ENCODE measurements around the gene ACBD4. TPM values are rescaled to one million over a fixed set of nuclear protein-coding genes. Genes with fewer than 3 reads are reported as not detected.

ACBD4 gene
- total and polyA plus RNA-seq, 2 of the 13 experiments (the other 11 are each of a cell fraction or from before 2014, with no cell fraction given): 16.1 to 26.9 TPM

GRCh38 chr17:45171338-45172231 lies 36.1 kb downstream of the ACBD4 start (continued):
- TF ChIP-seq, protein P1, sequence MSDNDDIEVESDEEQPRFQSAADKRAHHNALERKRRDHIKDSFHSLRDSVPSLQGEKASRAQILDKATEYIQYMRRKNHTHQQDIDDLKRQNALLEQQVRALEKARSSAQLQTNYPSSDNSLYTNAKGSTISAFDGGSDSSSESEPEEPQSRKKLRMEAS (IDR thresholded peaks at IDR 0.05): peak; percentile 78
- TF ChIP-seq, protein P2, sequence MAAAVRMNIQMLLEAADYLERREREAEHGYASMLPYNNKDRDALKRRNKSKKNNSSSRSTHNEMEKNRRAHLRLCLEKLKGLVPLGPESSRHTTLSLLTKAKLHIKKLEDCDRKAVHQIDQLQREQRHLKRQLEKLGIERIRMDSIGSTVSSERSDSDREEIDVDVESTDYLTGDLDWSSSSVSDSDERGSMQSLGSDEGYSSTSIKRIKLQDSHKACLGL (CRISPR knock-in tag; IDR thresholded peaks at IDR 0.05): no peak
- TF ChIP-seq KDM3A (CRISPR knock-in tag; IDR thresholded peaks at IDR 0.05; ENCODE audit: low read depth) (peak; percentile 49; the same call in 1 of the 2 replicates), ZBTB4 (CRISPR knock-in tag; IDR thresholded peaks at IDR 0.05; ENCODE audit: borderline replicate concordance) (peak; percentile 83), ZEB1 (IDR thresholded peaks at IDR 0.05; ENCODE audit: insufficient replicate concordance, low read depth) (peak; percentile 71), ZNF143 (CRISPR knock-in tag; IDR thresholded peaks at IDR 0.05) (peak; percentile 34; the same call in 1 of the 2 replicates), MAFF (IDR thresholded peaks at IDR 0.05; ENCODE audit: low read depth, low read length) (no peak), U2AF1 (optimal IDR thresholded peaks at IDR 0.05; ENCODE audit: low read depth, low read length) (peak; percentile 29), PPARG (CRISPR knock-in tag; conservative IDR thresholded peaks at IDR 0.05) (peak; percentile 82), SMAD3 (CRISPR knock-in tag; IDR thresholded peaks at IDR 0.05) (peak; percentile 73; the same call in 1 of the 2 replicates), ZNF746 (CRISPR knock-in tag; IDR thresholded peaks at IDR 0.05) (peak; percentile 93), ZBTB7B (CRISPR knock-in tag; IDR thresholded peaks at IDR 0.05) (peak; percentile 65), TCF12 (IDR thresholded peaks at IDR 0.05) (no peak), TCF12 (CRISPR knock-in tag; IDR thresholded peaks at IDR 0.05) (no peak; the same call in 1 of the 2 replicates)
- TF ChIP-seq, protein P3, sequence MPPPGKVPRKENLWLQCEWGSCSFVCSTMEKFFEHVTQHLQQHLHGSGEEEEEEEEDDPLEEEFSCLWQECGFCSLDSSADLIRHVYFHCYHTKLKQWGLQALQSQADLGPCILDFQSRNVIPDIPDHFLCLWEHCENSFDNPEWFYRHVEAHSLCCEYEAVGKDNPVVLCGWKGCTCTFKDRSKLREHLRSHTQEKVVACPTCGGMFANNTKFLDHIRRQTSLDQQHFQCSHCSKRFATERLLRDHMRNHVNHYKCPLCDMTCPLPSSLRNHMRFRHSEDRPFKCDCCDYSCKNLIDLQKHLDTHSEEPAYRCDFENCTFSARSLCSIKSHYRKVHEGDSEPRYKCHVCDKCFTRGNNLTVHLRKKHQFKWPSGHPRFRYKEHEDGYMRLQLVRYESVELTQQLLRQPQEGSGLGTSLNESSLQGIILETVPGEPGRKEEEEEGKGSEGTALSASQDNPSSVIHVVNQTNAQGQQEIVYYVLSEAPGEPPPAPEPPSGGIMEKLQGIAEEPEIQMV (CRISPR knock-in tag; IDR thresholded peaks at IDR 0.05; ENCODE audit: low read depth): peak; percentile 85
- TF ChIP-seq, protein P4, sequence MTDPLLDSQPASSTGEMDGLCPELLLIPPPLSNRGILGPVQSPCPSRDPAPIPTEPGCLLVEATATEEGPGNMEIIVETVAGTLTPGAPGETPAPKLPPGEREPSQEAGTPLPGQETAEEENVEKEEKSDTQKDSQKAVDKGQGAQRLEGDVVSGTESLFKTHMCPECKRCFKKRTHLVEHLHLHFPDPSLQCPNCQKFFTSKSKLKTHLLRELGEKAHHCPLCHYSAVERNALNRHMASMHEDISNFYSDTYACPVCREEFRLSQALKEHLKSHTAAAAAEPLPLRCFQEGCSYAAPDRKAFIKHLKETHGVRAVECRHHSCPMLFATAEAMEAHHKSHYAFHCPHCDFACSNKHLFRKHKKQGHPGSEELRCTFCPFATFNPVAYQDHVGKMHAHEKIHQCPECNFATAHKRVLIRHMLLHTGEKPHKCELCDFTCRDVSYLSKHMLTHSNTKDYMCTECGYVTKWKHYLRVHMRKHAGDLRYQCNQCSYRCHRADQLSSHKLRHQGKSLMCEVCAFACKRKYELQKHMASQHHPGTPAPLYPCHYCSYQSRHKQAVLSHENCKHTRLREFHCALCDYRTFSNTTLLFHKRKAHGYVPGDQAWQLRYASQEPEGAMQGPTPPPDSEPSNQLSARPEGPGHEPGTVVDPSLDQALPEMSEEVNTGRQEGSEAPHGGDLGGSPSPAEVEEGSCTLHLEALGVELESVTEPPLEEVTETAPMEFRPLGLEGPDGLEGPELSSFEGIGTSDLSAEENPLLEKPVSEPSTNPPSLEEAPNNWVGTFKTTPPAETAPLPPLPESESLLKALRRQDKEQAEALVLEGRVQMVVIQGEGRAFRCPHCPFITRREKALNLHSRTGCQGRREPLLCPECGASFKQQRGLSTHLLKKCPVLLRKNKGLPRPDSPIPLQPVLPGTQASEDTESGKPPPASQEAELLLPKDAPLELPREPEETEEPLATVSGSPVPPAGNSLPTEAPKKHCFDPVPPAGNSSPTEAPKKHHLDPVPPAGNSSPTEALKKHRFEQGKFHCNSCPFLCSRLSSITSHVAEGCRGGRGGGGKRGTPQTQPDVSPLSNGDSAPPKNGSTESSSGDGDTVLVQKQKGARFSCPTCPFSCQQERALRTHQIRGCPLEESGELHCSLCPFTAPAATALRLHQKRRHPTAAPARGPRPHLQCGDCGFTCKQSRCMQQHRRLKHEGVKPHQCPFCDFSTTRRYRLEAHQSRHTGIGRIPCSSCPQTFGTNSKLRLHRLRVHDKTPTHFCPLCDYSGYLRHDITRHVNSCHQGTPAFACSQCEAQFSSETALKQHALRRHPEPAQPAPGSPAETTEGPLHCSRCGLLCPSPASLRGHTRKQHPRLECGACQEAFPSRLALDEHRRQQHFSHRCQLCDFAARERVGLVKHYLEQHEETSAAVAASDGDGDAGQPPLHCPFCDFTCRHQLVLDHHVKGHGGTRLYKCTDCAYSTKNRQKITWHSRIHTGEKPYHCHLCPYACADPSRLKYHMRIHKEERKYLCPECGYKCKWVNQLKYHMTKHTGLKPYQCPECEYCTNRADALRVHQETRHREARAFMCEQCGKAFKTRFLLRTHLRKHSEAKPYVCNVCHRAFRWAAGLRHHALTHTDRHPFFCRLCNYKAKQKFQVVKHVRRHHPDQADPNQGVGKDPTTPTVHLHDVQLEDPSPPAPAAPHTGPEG (CRISPR knock-in tag; IDR thresholded peaks at IDR 0.05): no peak
